ENCODE results near the gene ESPL1. TPM values are rescaled to one million over a fixed set of nuclear protein-coding genes. Genes with fewer than 3 reads are reported as not detected.

The ESPL1 gene
- total and polyA plus RNA-seq, 2 donors (not counting 3 experiments of a cell fraction or from before 2014, with no cell fraction given), result 16.2 to 42.7 TPM

DNA sequence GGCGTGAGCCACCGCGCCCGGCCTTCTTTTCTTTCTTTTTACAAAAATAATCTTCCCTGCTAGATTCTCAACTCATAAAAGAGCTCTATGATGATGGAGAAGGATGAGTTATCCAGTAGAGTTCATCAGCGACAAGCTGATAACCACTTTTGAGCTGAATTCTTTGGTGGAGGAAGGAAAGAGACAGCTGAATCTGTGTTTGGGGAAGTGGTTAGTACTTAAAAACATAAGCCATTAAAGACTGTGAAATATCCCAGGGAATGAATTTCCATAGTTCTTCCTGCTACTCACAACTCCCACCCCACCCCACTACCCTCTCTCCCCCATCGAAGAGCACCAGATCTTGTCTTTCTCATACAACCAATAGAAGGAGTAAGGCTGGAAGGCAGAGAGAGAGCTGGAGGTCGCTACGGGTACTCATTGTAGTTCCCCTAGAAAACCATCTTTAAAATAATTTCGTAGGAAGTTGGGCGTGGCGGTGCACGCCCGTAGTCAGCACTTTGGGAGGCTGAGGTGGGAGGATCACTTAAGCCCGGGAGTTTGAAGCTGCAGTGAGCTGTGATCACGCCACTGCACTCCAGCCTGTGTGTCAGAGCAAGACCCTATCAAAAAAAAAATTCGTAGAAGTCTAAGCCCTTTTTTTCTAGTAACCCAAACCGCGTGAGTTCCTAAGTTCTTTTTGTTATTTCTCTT lies 647 bp upstream of the ESPL1 start:
- Histone ChIP-seq H3K4me3 (replicated peaks in 1 of 3; ENCODE audit: insufficient read depth in 1 of 3, low read depth in 1 of 3, low read length in 3 of 3) (peak overlapping the region; percentile 61 to 85 (median 77)), H3K9ac (replicated peaks; ENCODE audit: extremely low read depth, insufficient read depth, low read length) (peak overlapping the region; percentile 45), H3K27me3 (ENCODE audit: control insufficient read depth in 2 of 2, insufficient read depth in 2 of 2, low read length in 2 of 2) (no peaks in the 10 kb centered on the region), H3K4me1 (ENCODE audit: control insufficient read depth, extremely low read depth, insufficient read depth, low read length) (peaks cover 24% of the 10 kb centered on the region), H3K36me3 (ENCODE audit: control insufficient read depth in 2 of 2, extremely low read depth in 1 of 2, insufficient read depth in 2 of 2, low read length in 2 of 2) (no peaks in the 10 kb centered on the region), H3K27ac (ENCODE audit: insufficient read depth, low read depth, low read length) (no peak overlapping the region), H3K4me2 (ENCODE audit: insufficient read depth, low read length) (peak overlapping the region; percentile 83), H2AFZ (ENCODE audit: low read depth, low read length) (peak overlapping the region; percentile 93), H4K20me1 (replicated peaks; ENCODE audit: control insufficient read depth, extremely low read depth, insufficient read depth, low read length) (no peaks in the 10 kb centered on the region), H3K9me1 (replicated peaks; ENCODE audit: control insufficient read depth, extremely low read depth, insufficient read depth, low read length) (no peaks in the 10 kb centered on the region), H3K9me3 (replicated peaks; ENCODE audit: control insufficient read depth, insufficient read depth, low read length) (no peaks in the 10 kb centered on the region), H3K79me2 (ENCODE audit: control insufficient read depth, insufficient read depth, low read length) (peaks cover 30% of the 10 kb centered on the region)
- intact Hi-C loops (cut with micrococcal nuclease) (no loop called here), dilution Hi-C loops (cut with MboI; ENCODE audit: extremely low pct_ligation_motif_present, low sequenced_read_pairs) (no loop called here)
- DNase-seq (ENCODE audit: low read depth, low spot score) (no peak), FAIRE-seq (no peak)
- ChIA-PET POLR2A (no interaction called here), CTCF (interaction anchor here (1.1 to 7.7 kb wide), 14 partner anchors 13 to 202 kb away, joined by 3 to 128 read pairs (median 4); partner anchors contain the start of genes AAAS, CSAD and ZNF740)
- BruUV-seq (replicated peaks), result no TSS peak
- TF ChIP-seq EZH2 (IDR thresholded peaks at IDR 0.05; ENCODE audit: borderline replicate concordance, low read depth, low read length, severe bottlenecking) (no peak), MYC (IDR thresholded peaks at IDR 0.05; ENCODE audit: low read depth, low read length) (no peak)

GRCh38 chr12:53268630-53269562 lies 797 bp downstream of the ESPL1 start:
- H3K27me3 ChIP-seq (ENCODE audit: control insufficient read depth in 2 of 2, insufficient read depth in 2 of 2, low read length in 2 of 2), result no peaks in the 10 kb centered on the region
- intact Hi-C loops (cut with micrococcal nuclease), result loop anchor here (1.0 to 2.0 kb wide), 4 partner anchors 16 to 56 kb away; partner anchors contain the start of gene PFDN5
- TSS peak; percentile 53 for BruUV-seq (replicated peaks)
- peak overlapping the region; percentile 61 to 85 (median 77) for H3K4me3 ChIP-seq (replicated peaks in 1 of 3; ENCODE audit: insufficient read depth in 1 of 3, low read depth in 1 of 3, low read length in 3 of 3)
- no peaks in the 10 kb centered on the region for H3K36me3 ChIP-seq (ENCODE audit: control insufficient read depth in 2 of 2, extremely low read depth in 1 of 2, insufficient read depth in 2 of 2, low read length in 2 of 2)
- no peak overlapping the region for H3K27ac ChIP-seq (ENCODE audit: insufficient read depth, low read depth, low read length)
- peaks cover 24% of the 10 kb centered on the region for H3K4me1 ChIP-seq (ENCODE audit: control insufficient read depth, extremely low read depth, insufficient read depth, low read length)
- ChIA-PET CTCF (interaction anchor here (0.6 to 7.7 kb wide), 14 partner anchors 10 to 170 kb away, joined by 3 to 128 read pairs (median 4); partner anchors contain the start of gene AAAS), POLR2A (interaction anchor here (1.7 to 1.9 kb wide), 2 partner anchors 10 to 26 kb away, joined by 4 read pairs; partner anchors contain the start of gene PFDN5)
- TF ChIP-seq FOS (IDR thresholded peaks at IDR 0.05; ENCODE audit: borderline replicate concordance, insufficient read depth, low read length) (no peak), JUN (IDR thresholded peaks at IDR 0.05; ENCODE audit: borderline replicate concordance, insufficient read depth, insufficient read length, low read depth) (no peak), MYC (IDR thresholded peaks at IDR 0.05; ENCODE audit: low read depth, low read length) (no peak), EZH2 (IDR thresholded peaks at IDR 0.05; ENCODE audit: borderline replicate concordance, low read depth, low read length, severe bottlenecking) (no peak), GATA2 (IDR thresholded peaks at IDR 0.05; ENCODE audit: insufficient read depth, insufficient read length, low read depth, low read length) (no peak), POLR2A (IDR thresholded peaks at IDR 0.05; ENCODE audit: low read depth, low read length) (no peak), POLR2AphosphoS5 (IDR thresholded peaks at IDR 0.05; ENCODE audit: insufficient read depth, low read depth, low read length) (no peak)
- TF ChIP-seq, protein P1, sequence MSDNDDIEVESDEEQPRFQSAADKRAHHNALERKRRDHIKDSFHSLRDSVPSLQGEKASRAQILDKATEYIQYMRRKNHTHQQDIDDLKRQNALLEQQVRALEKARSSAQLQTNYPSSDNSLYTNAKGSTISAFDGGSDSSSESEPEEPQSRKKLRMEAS (IDR thresholded peaks at IDR 0.05; ENCODE audit: insufficient read depth, insufficient read length), result no peak
- TF ChIP-seq, protein P2, sequence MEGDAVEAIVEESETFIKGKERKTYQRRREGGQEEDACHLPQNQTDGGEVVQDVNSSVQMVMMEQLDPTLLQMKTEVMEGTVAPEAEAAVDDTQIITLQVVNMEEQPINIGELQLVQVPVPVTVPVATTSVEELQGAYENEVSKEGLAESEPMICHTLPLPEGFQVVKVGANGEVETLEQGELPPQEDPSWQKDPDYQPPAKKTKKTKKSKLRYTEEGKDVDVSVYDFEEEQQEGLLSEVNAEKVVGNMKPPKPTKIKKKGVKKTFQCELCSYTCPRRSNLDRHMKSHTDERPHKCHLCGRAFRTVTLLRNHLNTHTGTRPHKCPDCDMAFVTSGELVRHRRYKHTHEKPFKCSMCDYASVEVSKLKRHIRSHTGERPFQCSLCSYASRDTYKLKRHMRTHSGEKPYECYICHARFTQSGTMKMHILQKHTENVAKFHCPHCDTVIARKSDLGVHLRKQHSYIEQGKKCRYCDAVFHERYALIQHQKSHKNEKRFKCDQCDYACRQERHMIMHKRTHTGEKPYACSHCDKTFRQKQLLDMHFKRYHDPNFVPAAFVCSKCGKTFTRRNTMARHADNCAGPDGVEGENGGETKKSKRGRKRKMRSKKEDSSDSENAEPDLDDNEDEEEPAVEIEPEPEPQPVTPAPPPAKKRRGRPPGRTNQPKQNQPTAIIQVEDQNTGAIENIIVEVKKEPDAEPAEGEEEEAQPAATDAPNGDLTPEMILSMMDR (IDR thresholded peaks at IDR 0.05; ENCODE audit: extremely low read depth in 1 of 2, insufficient read depth in 1 of 2, low read depth in 1 of 2, low read length in 2 of 2), result no peak
- DNase-seq (ENCODE audit: low read depth, low spot score), result no peak
- H3K4me2 ChIP-seq (ENCODE audit: insufficient read depth, low read length), result peak overlapping the region; percentile 83
- peak overlapping the region; percentile 93 for H2AFZ ChIP-seq (ENCODE audit: low read depth, low read length)
- FAIRE-seq, result no peak
- H4K20me1 ChIP-seq (replicated peaks; ENCODE audit: control insufficient read depth, extremely low read depth, insufficient read depth, low read length), result no peaks in the 10 kb centered on the region
- peaks cover 33% of the 10 kb centered on the region for H3K79me2 ChIP-seq (ENCODE audit: control insufficient read depth, insufficient read depth, low read length)
- dilution Hi-C loops (cut with MboI; ENCODE audit: extremely low pct_ligation_motif_present, low sequenced_read_pairs), result no loop called here
- peak overlapping the region; percentile 45 for H3K9ac ChIP-seq (replicated peaks; ENCODE audit: extremely low read depth, insufficient read depth, low read length)
- no peaks in the 10 kb centered on the region for H3K9me1 ChIP-seq (replicated peaks; ENCODE audit: control insufficient read depth, extremely low read depth, insufficient read depth, low read length)
- H3K9me3 ChIP-seq (replicated peaks; ENCODE audit: control insufficient read depth, insufficient read depth, low read length), result no peaks in the 10 kb centered on the region
